Prostate gland (tissue), 2 donors: Measurements from ENCODE around the gene MORN4. TPM values are rescaled to one million over a fixed set of nuclear protein-coding genes. Genes with fewer than 3 reads are reported as not detected.
"Not testable (repeated sequence)": the region's sequence is repeated elsewhere in the genome, so short reads cannot be mapped to it uniquely, and the experiment has no call there.

ENCODE experiments used
- DNase-seq: peaks from one replicate; pipeline ENCODE4 v3.0.0-alpha.2; 2019; ENCODE audit warnings: low spot score
- H3K27ac ChIP-seq, 2 donors: fragments of 200-600 bp; sonication (generic); 2 replicates each; pipeline ENCODE4 v1.5.1; 2017 to 2019
- H3K27me3 ChIP-seq: fragments of 200-600 bp; sonication (generic); replicated peaks from 2 replicates; pipeline ENCODE4 v1.5.1; 2019; ENCODE audit not compliant: insufficient read depth
- H3K36me3 ChIP-seq, 2 donors: fragments of 200-600 bp; sonication (generic); 1 replicate in 1 of 2; 2 replicates in 1 of 2; pipeline versions ENCODE4 v1.5.1 to v1.8.1; 2017 to 2019
- H3K4me1 ChIP-seq: fragments of 200-600 bp; sonication (generic); replicated peaks from 2 replicates; pipeline ENCODE4 v1.5.1; 2019
- H3K4me3 ChIP-seq, 2 donors: fragments of 200-600 bp; sonication (generic); 2 replicates each; pipeline ENCODE4 v1.5.1; 2017 to 2019
- H3K9me3 ChIP-seq: fragments of 200-600 bp; sonication (generic); 2 replicates; pipeline ENCODE4 v1.5.1; 2017
- POLR2A ChIP-seq: fragments of 450-650 bp; IDR thresholded peaks from one replicate; pipeline ENCODE4 v1.6.1; 2016; ENCODE audit warnings: antibody characterized with exemption, mild to moderate bottlenecking
- POLR2AphosphoS5 ChIP-seq: sonication (generic); formaldehyde crosslinking; IDR thresholded peaks from one replicate; pipeline ENCODE4 v1.6.1; 2017; ENCODE audit warnings: antibody characterized with exemption
- WGBS: methylation state at CpG from one replicate; pipeline ENCODE4 v1.1.5; 2018; 5-methylcytosine and 5-hydroxymethylcytosine counted together
- intact Hi-C: fragments of 100-400 bp; cut with DNase I; formaldehyde crosslinking; loops from one replicate; pipeline ENCODE4 v1.14.2; 2022
- total RNA-seq, 2 donors: library from RNA; depleted of rRNA; stranded (reverse); fragments of >200 nt; gene quantifications; one replicate each; pipeline ENCODE4 v1.1.0, GENCODE V29; 2016
- TF ChIP-seq, protein P1 (sequence below), 4 experiments: fragments of 200-600 bp in 2 of 4; fragments of 450-650 bp in 2 of 4; sonication (generic) in 2 of 4; IDR thresholded peaks; 1 replicate in 3 of 4; 2 replicates in 1 of 4; pipeline ENCODE4 v1.5.1; 2016 to 2019; ENCODE audit warnings: antibody characterized with exemption in 4 of 4, mild to moderate bottlenecking in 2 of 4, moderate library complexity in 2 of 4

The MORN4 gene
- total RNA-seq, 2 donors from 2014 or later = 4.7 to 5.5 TPM

GRCh38 chr10:97659589-97659988, 26.3 kb upstream of the MORN4 start:
- no peak for DNase-seq
- Histone ChIP-seq H3K27me3 (no peaks in the 10 kb centered on the region), H3K4me1 (no peaks in the 10 kb centered on the region), H3K9me3 (no peaks in the 10 kb centered on the region), H3K27ac (no peak overlapping the region), H3K36me3 (peaks cover 0 to 10% of the 10 kb centered on the region in 2 donors), H3K4me3 (no peak overlapping the region)
- 68% methylated on average over 1 of the region's 1 CpG for WGBS
- TF ChIP-seq POLR2A (no peak), POLR2AphosphoS5 (no peak)
- TF ChIP-seq, protein P1, sequence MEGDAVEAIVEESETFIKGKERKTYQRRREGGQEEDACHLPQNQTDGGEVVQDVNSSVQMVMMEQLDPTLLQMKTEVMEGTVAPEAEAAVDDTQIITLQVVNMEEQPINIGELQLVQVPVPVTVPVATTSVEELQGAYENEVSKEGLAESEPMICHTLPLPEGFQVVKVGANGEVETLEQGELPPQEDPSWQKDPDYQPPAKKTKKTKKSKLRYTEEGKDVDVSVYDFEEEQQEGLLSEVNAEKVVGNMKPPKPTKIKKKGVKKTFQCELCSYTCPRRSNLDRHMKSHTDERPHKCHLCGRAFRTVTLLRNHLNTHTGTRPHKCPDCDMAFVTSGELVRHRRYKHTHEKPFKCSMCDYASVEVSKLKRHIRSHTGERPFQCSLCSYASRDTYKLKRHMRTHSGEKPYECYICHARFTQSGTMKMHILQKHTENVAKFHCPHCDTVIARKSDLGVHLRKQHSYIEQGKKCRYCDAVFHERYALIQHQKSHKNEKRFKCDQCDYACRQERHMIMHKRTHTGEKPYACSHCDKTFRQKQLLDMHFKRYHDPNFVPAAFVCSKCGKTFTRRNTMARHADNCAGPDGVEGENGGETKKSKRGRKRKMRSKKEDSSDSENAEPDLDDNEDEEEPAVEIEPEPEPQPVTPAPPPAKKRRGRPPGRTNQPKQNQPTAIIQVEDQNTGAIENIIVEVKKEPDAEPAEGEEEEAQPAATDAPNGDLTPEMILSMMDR (IDR thresholded peaks at IDR 0.05) = no peak
- intact Hi-C loops = no loop called here

- no peaks in the 10 kb centered on the region for H3K4me1 ChIP-seq
Observed at GRCh38 chr10:97656777-97657176, 23.5 kb upstream of the MORN4 start.

GRCh38 chr10:97651773-97652172, 18.5 kb upstream of the MORN4 start:
- DNase-seq = no peak
- H3K4me3 ChIP-seq = no peak overlapping the region
- H3K36me3 ChIP-seq = peaks cover 0 to 8% of the 10 kb centered on the region in 2 donors
- 68% methylated on average over 3 of the region's 3 CpGs for WGBS
- intact Hi-C loops = no loop called here
- H3K4me1 ChIP-seq = no peaks in the 10 kb centered on the region
- no peaks in the 10 kb centered on the region for H3K9me3 ChIP-seq
- H3K27me3 ChIP-seq = no peaks in the 10 kb centered on the region
- no peak overlapping the region for H3K27ac ChIP-seq
- no peak for TF ChIP-seq POLR2A
- TF ChIP-seq, protein P1 (IDR thresholded peaks at IDR 0.05) = no peak

More at GRCh38 chr10:97656777-97657176, 23.5 kb upstream of the MORN4 start:
- H3K4me3 ChIP-seq = no peak overlapping the region
- TF ChIP-seq POLR2AphosphoS5 = no peak
- TF ChIP-seq POLR2A = no peak
- TF ChIP-seq, protein P1 (IDR thresholded peaks at IDR 0.05) = no peak
- peaks cover 0 to 10% of the 10 kb centered on the region in 2 donors for H3K36me3 ChIP-seq
- intact Hi-C loops = no loop called here
- no peak overlapping the region for H3K27ac ChIP-seq
- WGBS = 94% methylated on average over 5 of the region's 5 CpGs
- H3K9me3 ChIP-seq = no peaks in the 10 kb centered on the region
- no peaks in the 10 kb centered on the region for H3K27me3 ChIP-seq
- DNase-seq = no peak

GRCh38 chr10:97650726-97651125, 17.4 kb upstream of the MORN4 start:
- H3K27me3 ChIP-seq = no peaks in the 10 kb centered on the region
- intact Hi-C loops = no loop called here
- no peak for TF ChIP-seq POLR2A
- no peak for TF ChIP-seq POLR2AphosphoS5
- TF ChIP-seq, protein P1 (IDR thresholded peaks at IDR 0.05) = no peak
- no peaks in the 10 kb centered on the region for H3K36me3 ChIP-seq
- no peaks in the 10 kb centered on the region for H3K9me3 ChIP-seq
- H3K4me1 ChIP-seq = no peaks in the 10 kb centered on the region
- no peak overlapping the region for H3K4me3 ChIP-seq
- H3K27ac ChIP-seq = no peak overlapping the region
- DNase-seq = no peak
- 86% methylated on average over 3 of the region's 3 CpGs for WGBS

GRCh38 chr10:97649405-97649750, 16.1 kb upstream of the MORN4 start:
- DNase-seq, H3K9me3 ChIP-seq, H3K4me3 ChIP-seq, intact Hi-C loops, H3K27me3 ChIP-seq, H3K4me1 ChIP-seq, H3K36me3 ChIP-seq, H3K27ac ChIP-seq: not testable (repeated sequence)
- WGBS = 93% methylated on average over 4 of the region's 4 CpGs
